Measurements from ENCODE around the gene MSRB1.

DNA sequence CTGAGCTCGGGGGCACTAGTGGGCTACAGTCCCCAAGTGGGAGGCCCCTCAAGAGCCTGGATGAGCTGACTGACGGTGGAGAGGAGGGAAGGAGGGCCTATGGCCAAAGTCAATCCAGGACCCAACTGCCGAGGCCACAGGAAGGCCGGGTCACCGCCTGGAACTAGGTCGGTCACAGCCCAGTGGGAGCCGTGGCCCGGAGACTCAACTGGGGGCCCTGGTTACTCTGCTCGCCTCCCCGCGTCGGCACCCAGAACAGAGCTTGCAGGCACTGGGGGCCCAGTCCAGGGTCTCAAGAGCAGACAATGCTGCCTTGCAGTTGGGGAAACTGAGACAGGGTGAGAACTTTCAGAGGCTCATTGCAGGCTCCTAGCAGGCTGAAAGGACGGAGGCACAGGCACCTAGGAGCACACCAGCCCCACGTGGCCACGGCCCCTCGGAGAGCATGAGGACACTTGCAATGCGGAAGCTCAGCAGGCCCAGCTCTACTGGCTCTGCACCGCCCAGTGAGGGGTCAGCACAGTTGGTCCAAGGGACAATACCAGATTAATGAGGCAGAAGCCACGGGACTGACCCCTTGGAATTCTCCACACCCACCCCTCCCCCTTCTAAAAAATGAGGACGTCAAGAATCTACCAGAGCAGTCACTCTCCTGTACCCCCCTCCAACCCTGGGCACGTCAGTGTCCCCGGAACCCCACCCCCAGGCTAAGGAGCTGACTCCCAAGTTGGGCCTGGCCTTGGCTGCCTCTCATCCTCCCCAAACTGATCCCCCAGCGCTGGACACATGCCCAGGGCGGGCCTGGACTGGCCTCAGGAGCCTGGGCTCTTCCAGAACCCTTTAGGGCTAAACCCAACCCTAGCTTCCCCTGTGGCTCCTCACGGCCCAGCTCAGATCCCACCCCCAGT is 27.0 kb downstream of the MSRB1 start:
- TF ChIP-seq TRIM28 (IDR thresholded peaks at IDR 0.05) (no peak), NCOA1 (IDR thresholded peaks at IDR 0.05; ENCODE audit: low read depth) (no peak), MAFF (IDR thresholded peaks at IDR 0.05; ENCODE audit: low read length) (no peak), SMC3 (conservative IDR thresholded peaks at IDR 0.05; ENCODE audit: insufficient read depth, low read depth, low read length) (no peak), POLR2A (conservative IDR thresholded peaks at IDR 0.05) (no peak)
- TF ChIP-seq, protein P1, sequence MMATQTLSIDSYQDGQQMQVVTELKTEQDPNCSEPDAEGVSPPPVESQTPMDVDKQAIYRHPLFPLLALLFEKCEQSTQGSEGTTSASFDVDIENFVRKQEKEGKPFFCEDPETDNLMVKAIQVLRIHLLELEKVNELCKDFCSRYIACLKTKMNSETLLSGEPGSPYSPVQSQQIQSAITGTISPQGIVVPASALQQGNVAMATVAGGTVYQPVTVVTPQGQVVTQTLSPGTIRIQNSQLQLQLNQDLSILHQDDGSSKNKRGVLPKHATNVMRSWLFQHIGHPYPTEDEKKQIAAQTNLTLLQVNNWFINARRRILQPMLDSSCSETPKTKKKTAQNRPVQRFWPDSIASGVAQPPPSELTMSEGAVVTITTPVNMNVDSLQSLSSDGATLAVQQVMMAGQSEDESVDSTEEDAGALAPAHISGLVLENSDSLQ (IDR thresholded peaks at IDR 0.05): no peak
- TF ChIP-seq, protein P2, sequence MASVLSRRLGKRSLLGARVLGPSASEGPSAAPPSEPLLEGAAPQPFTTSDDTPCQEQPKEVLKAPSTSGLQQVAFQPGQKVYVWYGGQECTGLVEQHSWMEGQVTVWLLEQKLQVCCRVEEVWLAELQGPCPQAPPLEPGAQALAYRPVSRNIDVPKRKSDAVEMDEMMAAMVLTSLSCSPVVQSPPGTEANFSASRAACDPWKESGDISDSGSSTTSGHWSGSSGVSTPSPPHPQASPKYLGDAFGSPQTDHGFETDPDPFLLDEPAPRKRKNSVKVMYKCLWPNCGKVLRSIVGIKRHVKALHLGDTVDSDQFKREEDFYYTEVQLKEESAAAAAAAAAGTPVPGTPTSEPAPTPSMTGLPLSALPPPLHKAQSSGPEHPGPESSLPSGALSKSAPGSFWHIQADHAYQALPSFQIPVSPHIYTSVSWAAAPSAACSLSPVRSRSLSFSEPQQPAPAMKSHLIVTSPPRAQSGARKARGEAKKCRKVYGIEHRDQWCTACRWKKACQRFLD (CRISPR knock-in tag; IDR thresholded peaks at IDR 0.05): no peak
- TF ChIP-seq, protein P3, sequence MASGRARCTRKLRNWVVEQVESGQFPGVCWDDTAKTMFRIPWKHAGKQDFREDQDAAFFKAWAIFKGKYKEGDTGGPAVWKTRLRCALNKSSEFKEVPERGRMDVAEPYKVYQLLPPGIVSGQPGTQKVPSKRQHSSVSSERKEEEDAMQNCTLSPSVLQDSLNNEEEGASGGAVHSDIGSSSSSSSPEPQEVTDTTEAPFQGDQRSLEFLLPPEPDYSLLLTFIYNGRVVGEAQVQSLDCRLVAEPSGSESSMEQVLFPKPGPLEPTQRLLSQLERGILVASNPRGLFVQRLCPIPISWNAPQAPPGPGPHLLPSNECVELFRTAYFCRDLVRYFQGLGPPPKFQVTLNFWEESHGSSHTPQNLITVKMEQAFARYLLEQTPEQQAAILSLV (tag; IDR thresholded peaks at IDR 0.05): no peak
